ENCODE data around the gene FGD5. TPM values are rescaled to one million over a fixed set of nuclear protein-coding genes. Genes with fewer than 3 reads are reported as not detected.

Gene FGD5
- total and polyA plus RNA-seq, 2 experiments from 2014 or later, result 7.4 to 12.2 TPM

GRCh38 chr3:14886101-14886500, 67.3 kb downstream of the FGD5 start:
- Mint-ChIP-seq H3K27ac (no peak overlapping the region), H3K27me3 (ENCODE audit: insufficient read depth, low read depth, poor library complexity) (peaks cover 11% of the 10 kb centered on the region), H3K4me1 (peaks cover 7% of the 10 kb centered on the region), H3K9me3 (no peaks in the 10 kb centered on the region), H3K4me3 (no peak overlapping the region), H3K36me3 (ENCODE audit: low read depth) (no peaks in the 10 kb centered on the region)
- H3K27ac ChIP-seq (ENCODE audit: low read depth), result no peak overlapping the region
- H2AFZ ChIP-seq, result no peak overlapping the region
- H3K27me3 ChIP-seq (ENCODE audit: insufficient read depth), result no peaks in the 10 kb centered on the region
- H3K4me2 ChIP-seq, result no peak overlapping the region
- no peaks in the 10 kb centered on the region for H3K79me2 ChIP-seq (replicated peaks; ENCODE audit: insufficient read depth)
- no peaks in the 10 kb centered on the region for H3K36me3 ChIP-seq (ENCODE audit: insufficient read depth)
- no peaks in the 10 kb centered on the region; the same call in 1 of the 2 replicates for H3K4me1 ChIP-seq (ENCODE audit: insufficient read depth)
- no peak for ATAC-seq
- H3K9me2 ChIP-seq (ENCODE audit: insufficient read depth), result no peaks in the 10 kb centered on the region
- H3K4me3 ChIP-seq, result no peak overlapping the region
- TF ChIP-seq ZNF114 (CRISPR knock-in tag; IDR thresholded peaks at IDR 0.05) (no peak), POLR2AphosphoS5 (IDR thresholded peaks at IDR 0.05; ENCODE audit: low read depth) (no peak), NANOG (IDR thresholded peaks at IDR 0.05; ENCODE audit: borderline replicate concordance) (no peak), REST (IDR thresholded peaks at IDR 0.05; ENCODE audit: unreplicated experiment) (no peak), ZNF331 (CRISPR knock-in tag; IDR thresholded peaks at IDR 0.05; ENCODE audit: low read depth) (no peak), EZH2phosphoT487 (IDR thresholded peaks at IDR 0.05; ENCODE audit: unreplicated experiment) (no peak), ETS1 (IDR thresholded peaks at IDR 0.05) (no peak), STAT1 (IDR thresholded peaks at IDR 0.05; ENCODE audit: unreplicated experiment) (no peak)
- no peak for DNase-seq (ENCODE audit: low spot score)
- no peaks in the 10 kb centered on the region for H4K20me1 ChIP-seq (replicated peaks; ENCODE audit: insufficient read depth)
- H3F3A ChIP-seq (replicated peaks; ENCODE audit: low read depth), result no peaks in the 10 kb centered on the region

- ATAC-seq (no peak), DNase-seq (ENCODE audit: low spot score) (no peak)
- no peaks in the 10 kb centered on the region for H3K9me2 ChIP-seq (ENCODE audit: insufficient read depth)
- Mint-ChIP-seq H3K27me3 (ENCODE audit: insufficient read depth, low read depth, poor library complexity) (peaks cover 14% of the 10 kb centered on the region), H3K36me3 (ENCODE audit: low read depth) (no peaks in the 10 kb centered on the region), H3K9me3 (no peaks in the 10 kb centered on the region), H3K4me1 (peaks cover 7% of the 10 kb centered on the region), H3K27ac (no peak overlapping the region), H3K4me3 (no peak overlapping the region)
- no peaks in the 10 kb centered on the region; the same call in 1 of the 2 replicates for H3K4me1 ChIP-seq (ENCODE audit: insufficient read depth)
- no peak overlapping the region for H3K4me3 ChIP-seq
- H3K27ac ChIP-seq (ENCODE audit: low read depth), result no peak overlapping the region
- H3K27me3 ChIP-seq (ENCODE audit: insufficient read depth), result no peaks in the 10 kb centered on the region
- H3K36me3 ChIP-seq (ENCODE audit: insufficient read depth), result no peaks in the 10 kb centered on the region
- no peaks in the 10 kb centered on the region for H3K79me2 ChIP-seq (replicated peaks; ENCODE audit: insufficient read depth)
- no peak overlapping the region for H3K4me2 ChIP-seq
- H4K20me1 ChIP-seq (replicated peaks; ENCODE audit: insufficient read depth), result no peaks in the 10 kb centered on the region
- no peak overlapping the region for H2AFZ ChIP-seq
- no peaks in the 10 kb centered on the region for H3F3A ChIP-seq (replicated peaks; ENCODE audit: low read depth)
- no peak for TF ChIP-seq CREB1 (CRISPR knock-in tag; IDR thresholded peaks at IDR 0.05; ENCODE audit: low read depth)
- no peak for TF ChIP-seq ZNF114 (CRISPR knock-in tag; IDR thresholded peaks at IDR 0.05)
- no peak for TF ChIP-seq EZH2 (IDR thresholded peaks at IDR 0.05; ENCODE audit: low read depth, unreplicated experiment)
- no peak for TF ChIP-seq EZH2phosphoT487 (IDR thresholded peaks at IDR 0.05; ENCODE audit: unreplicated experiment)
- TF ChIP-seq ZNF462 (CRISPR knock-in tag; IDR thresholded peaks at IDR 0.05), result no peak
These were observed 70.4 kb downstream of the FGD5 start for GRCh38 chr3:14889205-14889604.
